Measurements from ENCODE around the gene MVK.
"Not testable (repeated sequence)": the region's sequence is repeated elsewhere in the genome, so short reads cannot be mapped to it uniquely, and the experiment has no call there.

Gene MVK

GRCh38 chr12:109598428-109598854 is 24.8 kb downstream of the MVK start:
- H3K4me1 ChIP-seq (ENCODE audit: control insufficient read depth in 1 of 2, insufficient read depth in 1 of 2, low read depth in 1 of 2, low read length in 1 of 2), result peaks cover 42 to 43% of the 10 kb centered on the region in 2 experiments
- H3K36me3 ChIP-seq, result no peaks in the 10 kb centered on the region
- no peak overlapping the region for H3K27ac ChIP-seq
- H3K9me3 ChIP-seq, result no peaks in the 10 kb centered on the region
- peaks cover 29% of the 10 kb centered on the region for H3K27me3 ChIP-seq
- TF ChIP-seq CTCF (IDR thresholded peaks at IDR 0.05), result no peak
- no peak overlapping the region for H3K4me3 ChIP-seq (ENCODE audit: low read depth in 1 of 2, low read length in 1 of 2)

- no peak for TF ChIP-seq CTCF (IDR thresholded peaks at IDR 0.05)
- Histone ChIP-seq H3K9me3 (no peaks in the 10 kb centered on the region), H3K4me3 (ENCODE audit: low read depth in 1 of 2, low read length in 1 of 2) (no peak overlapping the region), H3K4me1 (ENCODE audit: control insufficient read depth in 1 of 2, insufficient read depth in 1 of 2, low read depth in 1 of 2, low read length in 1 of 2) (peaks cover 39% of the 10 kb centered on the region in 2 experiments), H3K36me3 (no peaks in the 10 kb centered on the region), H3K27ac (no peak overlapping the region), H3K27me3 (peaks cover 36% of the 10 kb centered on the region)
These were observed 25.5 kb downstream of the MVK start for GRCh38 chr12:109599087-109599486.

GRCh38 chr12:109600481-109600880 is 26.9 kb downstream of the MVK start:
- Histone ChIP-seq H3K9me3 (no peaks in the 10 kb centered on the region), H3K4me3 (ENCODE audit: low read depth in 1 of 2, low read length in 1 of 2) (no peak overlapping the region), H3K36me3 (no peaks in the 10 kb centered on the region), H3K27me3 (peaks cover 49% of the 10 kb centered on the region), H3K27ac (no peak overlapping the region), H3K4me1 (ENCODE audit: control insufficient read depth in 1 of 2, insufficient read depth in 1 of 2, low read depth in 1 of 2, low read length in 1 of 2) (peaks cover 25 to 26% of the 10 kb centered on the region in 2 experiments)
- no peak for TF ChIP-seq CTCF (IDR thresholded peaks at IDR 0.05)

GRCh38 chr12:109600995-109601394 is 27.4 kb downstream of the MVK start:
- Histone ChIP-seq H3K9me3 (no peaks in the 10 kb centered on the region), H3K4me1 (ENCODE audit: control insufficient read depth in 1 of 2, insufficient read depth in 1 of 2, low read depth in 1 of 2, low read length in 1 of 2) (peaks cover 20% of the 10 kb centered on the region in 2 experiments), H3K27me3 (peaks cover 54% of the 10 kb centered on the region), H3K36me3 (no peaks in the 10 kb centered on the region), H3K4me3 (ENCODE audit: low read depth in 1 of 2, low read length in 1 of 2) (no peak overlapping the region), H3K27ac (no peak overlapping the region)
- TF ChIP-seq CTCF (IDR thresholded peaks at IDR 0.05), result no peak

- Histone ChIP-seq H3K27ac (no peak overlapping the region), H3K4me1 (ENCODE audit: control insufficient read depth in 1 of 2, insufficient read depth in 1 of 2, low read depth in 1 of 2, low read length in 1 of 2) (peaks cover 15% of the 10 kb centered on the region in 2 experiments), H3K9me3 (no peaks in the 10 kb centered on the region), H3K27me3 (peaks cover 60% of the 10 kb centered on the region), H3K36me3 (no peaks in the 10 kb centered on the region), H3K4me3 (ENCODE audit: low read depth in 1 of 2, low read length in 1 of 2) (no peak overlapping the region)
- no peak for TF ChIP-seq CTCF (IDR thresholded peaks at IDR 0.05)
These were observed 28.0 kb downstream of the MVK start for GRCh38 chr12:109601557-109601956.

- peaks cover 65% of the 10 kb centered on the region for H3K27me3 ChIP-seq
- H3K4me3 ChIP-seq (ENCODE audit: low read depth in 1 of 2, low read length in 1 of 2); H3K9me3 ChIP-seq; H3K36me3 ChIP-seq; H3K27ac ChIP-seq; H3K4me1 ChIP-seq (ENCODE audit: control insufficient read depth in 1 of 2, insufficient read depth in 1 of 2, low read depth in 1 of 2, low read length in 1 of 2): not testable (repeated sequence)
These were observed 28.5 kb downstream of the MVK start for GRCh38 chr12:109602132-109602531.

Measured in neutrophil (primary cell).